ENCODE results near the gene ZNF267.
"Not testable (repeated sequence)": the region's sequence is repeated elsewhere in the genome, so short reads cannot be mapped to it uniquely, and the experiment has no call there.

The ZNF267 gene

GRCh38 chr16:31873556-31874365 lies at the start of gene ZNF267:
TSS of gene ZNF267 (plus strand) at chr16:31873807. CDS start at chr16:31873967, 160 bp downstream.
- CTCF ChIA-PET, result no interaction called here

GRCh38 chr16:31833047-31833446 lies 40.6 kb upstream of the ZNF267 start:
- no peak for DNase-seq (ENCODE audit: extremely low spot score)
- ChIA-PET POLR2A (no interaction called here), CTCF (no interaction called here)
- TF ChIP-seq ZNF384 (IDR thresholded peaks at IDR 0.05) (no peak), ARNT (IDR thresholded peaks at IDR 0.05) (no peak), NFRKB (IDR thresholded peaks at IDR 0.05) (no peak), BHLHE40 (IDR thresholded peaks at IDR 0.05; ENCODE audit: borderline replicate concordance) (no peak), FOXM1 (IDR thresholded peaks at IDR 0.05; ENCODE audit: borderline replicate concordance) (no peak), HDGF (IDR thresholded peaks at IDR 0.05; ENCODE audit: borderline replicate concordance) (no peak), L3MBTL2 (conservative IDR thresholded peaks at IDR 0.05) (no peak), TARDBP (IDR thresholded peaks at IDR 0.05) (no peak), SUZ12 (IDR thresholded peaks at IDR 0.05) (no peak), SP1 (IDR thresholded peaks at IDR 0.05) (no peak)

More at GRCh38 chr16:31873556-31874365, at the start of gene ZNF267:
- DNase-seq (ENCODE audit: extremely low spot score), result peak; percentile 90
- TF ChIP-seq ZNF384 (IDR thresholded peaks at IDR 0.05) (peak; percentile 97), SP1 (IDR thresholded peaks at IDR 0.05) (no peak), L3MBTL2 (conservative IDR thresholded peaks at IDR 0.05) (peak; percentile 53), FOXM1 (IDR thresholded peaks at IDR 0.05; ENCODE audit: borderline replicate concordance) (no peak), PKNOX1 (IDR thresholded peaks at IDR 0.05) (no peak), TARDBP (IDR thresholded peaks at IDR 0.05) (no peak), ELF4 (IDR thresholded peaks at IDR 0.05) (peak; percentile 58), ARNT (IDR thresholded peaks at IDR 0.05) (no peak), SUZ12 (IDR thresholded peaks at IDR 0.05) (no peak)
- POLR2A ChIA-PET, result interaction anchor here (0.6 to 1.5 kb wide), 6 partner anchors 9 to 800 kb away, joined by 3 to 7 read pairs (median 4); partner anchors contain the start of genes ARMC5, KAT8, ZNF646 and ZNF668

- DNase-seq (ENCODE audit: extremely low spot score); POLR2A ChIA-PET; CTCF ChIA-PET: not testable (repeated sequence)
These were observed 37.2 kb upstream of the ZNF267 start for GRCh38 chr16:31836396-31836795.

- ChIA-PET POLR2A (no interaction called here), CTCF (no interaction called here)
- TF ChIP-seq SP1 (IDR thresholded peaks at IDR 0.05), result no peak
- no peak for TF ChIP-seq FOXM1 (IDR thresholded peaks at IDR 0.05; ENCODE audit: borderline replicate concordance)
- no peak for TF ChIP-seq ELF4 (IDR thresholded peaks at IDR 0.05)
- no peak for TF ChIP-seq SUZ12 (IDR thresholded peaks at IDR 0.05)
- no peak for TF ChIP-seq CTBP1 (IDR thresholded peaks at IDR 0.05; ENCODE audit: borderline replicate concordance)
- no peak for TF ChIP-seq TARDBP (IDR thresholded peaks at IDR 0.05)
- TF ChIP-seq NFRKB (IDR thresholded peaks at IDR 0.05), result no peak
- no peak for TF ChIP-seq ZNF384 (IDR thresholded peaks at IDR 0.05)
- TF ChIP-seq BHLHE40 (IDR thresholded peaks at IDR 0.05; ENCODE audit: borderline replicate concordance), result no peak
- no peak for TF ChIP-seq PKNOX1 (IDR thresholded peaks at IDR 0.05)
- TF ChIP-seq FOXK2 (IDR thresholded peaks at IDR 0.05), result no peak
- TF ChIP-seq ARNT (IDR thresholded peaks at IDR 0.05), result no peak
- no peak for DNase-seq (ENCODE audit: extremely low spot score)
These were observed 30.7 kb upstream of the ZNF267 start for GRCh38 chr16:31842864-31843263.

GRCh38 chr16:31848572-31848971 lies 25.0 kb upstream of the ZNF267 start:
- POLR2A ChIA-PET; CTCF ChIA-PET; DNase-seq (ENCODE audit: extremely low spot score): not testable (repeated sequence)

GRCh38 chr16:31853291-31853690 lies 20.3 kb upstream of the ZNF267 start:
- no peak for DNase-seq (ENCODE audit: extremely low spot score)
- ChIA-PET POLR2A (no interaction called here), CTCF (no interaction called here)
- TF ChIP-seq BHLHE40 (IDR thresholded peaks at IDR 0.05; ENCODE audit: borderline replicate concordance), result no peak
- TF ChIP-seq FOXA1 (IDR thresholded peaks at IDR 0.05), result no peak
- TF ChIP-seq CTBP1 (IDR thresholded peaks at IDR 0.05; ENCODE audit: borderline replicate concordance), result no peak
- TF ChIP-seq SP1 (IDR thresholded peaks at IDR 0.05), result no peak
- TF ChIP-seq ELF4 (IDR thresholded peaks at IDR 0.05), result no peak
- no peak for TF ChIP-seq TARDBP (IDR thresholded peaks at IDR 0.05)
- no peak for TF ChIP-seq ARNT (IDR thresholded peaks at IDR 0.05)
- no peak for TF ChIP-seq L3MBTL2 (conservative IDR thresholded peaks at IDR 0.05)
- TF ChIP-seq FOXM1 (IDR thresholded peaks at IDR 0.05; ENCODE audit: borderline replicate concordance), result no peak
- TF ChIP-seq LEF1 (IDR thresholded peaks at IDR 0.05; ENCODE audit: borderline replicate concordance), result no peak
- TF ChIP-seq FOXK2 (IDR thresholded peaks at IDR 0.05), result no peak
- TF ChIP-seq SUZ12 (IDR thresholded peaks at IDR 0.05), result no peak
- no peak for TF ChIP-seq PKNOX1 (IDR thresholded peaks at IDR 0.05)
- TF ChIP-seq NFRKB (IDR thresholded peaks at IDR 0.05), result no peak
- TF ChIP-seq HDGF (IDR thresholded peaks at IDR 0.05; ENCODE audit: borderline replicate concordance), result no peak
- no peak for TF ChIP-seq ZNF384 (IDR thresholded peaks at IDR 0.05)

- CTCF ChIA-PET, result no interaction called here
- POLR2A ChIA-PET, result no interaction called here
- no peak for DNase-seq (ENCODE audit: extremely low spot score)
- TF ChIP-seq TARDBP (IDR thresholded peaks at IDR 0.05), result no peak
- no peak for TF ChIP-seq FOXK2 (IDR thresholded peaks at IDR 0.05)
- no peak for TF ChIP-seq NFRKB (IDR thresholded peaks at IDR 0.05)
- no peak for TF ChIP-seq PKNOX1 (IDR thresholded peaks at IDR 0.05)
- TF ChIP-seq LEF1 (IDR thresholded peaks at IDR 0.05; ENCODE audit: borderline replicate concordance), result no peak
- no peak for TF ChIP-seq SUZ12 (IDR thresholded peaks at IDR 0.05)
- TF ChIP-seq BHLHE40 (IDR thresholded peaks at IDR 0.05; ENCODE audit: borderline replicate concordance), result no peak
- TF ChIP-seq ELF4 (IDR thresholded peaks at IDR 0.05), result no peak
- TF ChIP-seq FOXA1 (IDR thresholded peaks at IDR 0.05), result no peak
- TF ChIP-seq SP1 (IDR thresholded peaks at IDR 0.05), result no peak
- no peak for TF ChIP-seq L3MBTL2 (conservative IDR thresholded peaks at IDR 0.05)
- no peak for TF ChIP-seq HDGF (IDR thresholded peaks at IDR 0.05; ENCODE audit: borderline replicate concordance)
These were observed 13.1 kb upstream of the ZNF267 start for GRCh38 chr16:31860508-31860907.

Measured in HEK293T (cell line).